HG02973 (cell line): Measurements from ENCODE around the gene BHMT2.

Experiments
- ATAC-seq: cut with Tn5 transposase; IDR thresholded peaks from one replicate; pipeline ENCODE4 v1.9.1; 2021; ENCODE audit warnings: moderate library complexity; ENCODE audit not compliant: unreplicated experiment

Gene BHMT2

DNA sequence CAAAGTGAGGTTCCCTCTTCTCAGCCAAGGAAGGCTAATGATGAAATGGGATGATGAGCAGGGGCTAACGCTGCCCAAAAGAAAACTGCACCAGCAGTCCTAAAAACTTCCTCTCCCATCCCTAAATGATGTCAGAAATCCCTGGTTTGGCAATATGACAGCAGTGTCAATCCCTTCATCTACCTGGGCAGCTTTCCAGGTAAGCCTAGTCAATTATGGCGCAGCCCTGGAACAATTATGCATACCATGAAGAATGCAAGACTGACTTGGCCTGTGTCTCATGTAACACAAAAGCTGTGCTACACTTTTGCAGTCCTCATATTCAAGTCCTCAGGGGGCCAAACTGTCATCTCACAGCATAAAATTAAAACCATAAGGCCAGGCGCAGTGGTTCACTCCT is 7.1 kb upstream of the BHMT2 start:
- ATAC-seq: no peak

DNA sequence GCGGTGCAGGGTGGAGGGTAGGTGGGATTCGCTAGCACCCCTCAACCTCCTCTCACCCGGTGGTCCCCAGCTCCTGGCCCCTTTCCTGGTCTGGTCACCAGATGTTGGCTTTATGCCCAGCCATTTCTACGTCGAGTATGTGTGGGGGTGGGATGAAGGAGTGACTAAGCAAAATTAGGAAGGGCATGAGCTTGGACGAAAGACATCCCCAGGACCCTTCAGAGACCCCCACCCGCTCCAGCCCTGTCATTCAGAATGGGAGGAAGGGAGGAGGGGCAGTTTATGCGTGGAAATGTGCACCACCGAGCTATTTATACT is 742 bp downstream of the BHMT2 start:
- ATAC-seq: no peak

DNA sequence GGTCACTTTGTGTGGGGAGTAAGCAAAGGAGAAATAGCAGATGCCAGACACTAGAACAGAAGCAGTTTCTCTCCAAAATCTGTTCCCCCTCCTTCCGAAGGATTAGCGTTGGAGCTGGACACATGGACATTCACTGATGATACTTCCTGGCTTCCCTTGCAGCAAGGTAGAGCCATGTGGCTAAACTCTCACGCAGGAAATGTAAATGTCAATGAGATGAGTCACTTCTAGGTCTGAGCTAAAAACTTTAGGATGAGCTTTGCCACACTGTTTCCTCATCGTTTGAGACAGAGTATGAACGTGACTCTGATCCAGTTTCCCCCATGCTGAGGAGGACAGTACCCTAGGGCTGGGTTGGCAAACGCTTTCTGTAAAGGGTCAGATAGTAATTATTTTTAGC is 5.1 kb downstream of the BHMT2 start:
- no peak for ATAC-seq

DNA sequence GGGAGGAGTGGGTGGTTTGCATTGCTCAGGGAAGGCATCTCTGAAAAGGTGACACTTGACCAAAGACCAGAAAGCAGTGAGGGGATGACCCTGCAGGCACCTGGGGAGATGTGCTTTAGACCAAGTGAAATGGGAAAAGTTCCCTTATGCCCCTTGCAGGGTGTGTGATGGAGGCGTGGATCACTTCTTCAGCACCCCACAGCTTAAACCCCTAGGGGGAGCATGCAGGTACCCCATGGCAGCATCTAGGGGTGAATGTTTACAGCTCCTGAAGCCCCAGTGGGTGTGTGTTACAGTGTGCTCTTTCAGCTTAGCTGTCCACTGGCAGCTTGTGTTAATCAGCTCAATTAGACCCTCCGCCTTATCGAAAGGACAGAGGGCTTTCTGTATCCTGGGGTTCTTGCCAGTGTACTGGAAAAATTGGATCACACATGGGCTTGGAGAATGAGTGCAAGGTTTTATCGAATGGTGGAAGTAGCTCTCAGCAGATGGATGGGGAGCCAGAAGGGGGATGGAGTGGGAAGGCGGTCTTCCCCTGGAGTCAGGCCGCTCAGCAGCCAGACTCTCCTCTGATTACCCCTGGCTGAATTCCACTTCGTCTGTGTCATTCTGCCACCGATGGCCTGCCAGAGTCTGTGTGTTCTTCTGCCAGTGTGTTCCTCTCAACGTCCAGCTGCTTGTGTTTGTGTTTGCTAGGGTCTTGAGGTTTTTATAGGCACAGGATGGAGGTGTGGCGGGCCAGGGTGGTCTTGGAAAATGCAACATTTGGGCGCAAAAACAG is 6.3 kb downstream of the BHMT2 start:
- ATAC-seq: no peak

DNA sequence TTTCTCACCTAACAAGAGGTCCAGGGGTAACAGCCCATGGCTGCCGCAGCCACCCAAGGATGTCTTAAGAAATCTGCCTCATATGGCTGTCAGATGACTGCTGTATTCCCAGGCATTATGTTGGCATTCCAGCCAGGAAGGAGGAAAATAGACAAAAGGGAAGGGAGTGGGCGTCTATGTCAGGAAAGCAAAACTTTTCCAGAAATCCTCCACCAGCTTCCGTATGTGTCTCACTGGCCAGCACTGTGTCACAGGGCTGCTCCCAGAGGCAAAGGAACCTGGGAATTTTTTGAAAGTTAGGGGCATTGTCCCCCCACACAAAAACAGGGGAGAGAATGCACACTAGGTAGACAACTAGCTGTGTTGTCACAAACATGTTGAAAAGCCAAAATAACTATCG is 7.3 kb downstream of the BHMT2 start:
- no peak for ATAC-seq

DNA sequence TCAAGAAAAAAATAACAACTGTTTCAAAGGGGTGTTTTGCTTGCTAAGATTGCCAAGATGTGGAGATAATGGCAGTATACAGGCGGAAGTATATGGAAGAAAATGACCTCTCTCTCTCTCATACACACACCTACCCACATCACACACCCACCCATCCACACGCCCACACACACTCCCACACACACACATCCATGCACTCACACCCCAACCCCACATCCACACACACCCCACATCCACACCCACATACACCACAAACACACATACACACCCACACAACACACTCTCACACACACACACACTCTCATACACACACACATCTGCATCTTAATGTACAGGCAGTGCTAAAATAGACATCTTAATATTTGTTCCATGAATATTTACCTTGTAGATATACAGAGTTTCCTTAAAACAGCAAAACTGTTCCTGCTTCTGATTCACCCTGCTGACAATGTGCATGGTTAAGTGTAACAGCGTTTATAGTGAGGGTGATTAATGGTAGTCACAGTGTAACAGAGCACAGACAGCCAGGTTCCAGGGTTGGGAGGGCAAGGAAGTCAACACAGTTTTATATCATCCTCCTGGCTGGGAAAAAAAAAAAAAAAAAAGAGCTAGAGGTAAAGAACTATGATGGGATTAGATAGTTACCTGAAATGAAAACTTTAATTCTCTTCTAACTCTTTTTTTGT is 8.3 kb downstream of the BHMT2 start:
- no peak for ATAC-seq

DNA sequence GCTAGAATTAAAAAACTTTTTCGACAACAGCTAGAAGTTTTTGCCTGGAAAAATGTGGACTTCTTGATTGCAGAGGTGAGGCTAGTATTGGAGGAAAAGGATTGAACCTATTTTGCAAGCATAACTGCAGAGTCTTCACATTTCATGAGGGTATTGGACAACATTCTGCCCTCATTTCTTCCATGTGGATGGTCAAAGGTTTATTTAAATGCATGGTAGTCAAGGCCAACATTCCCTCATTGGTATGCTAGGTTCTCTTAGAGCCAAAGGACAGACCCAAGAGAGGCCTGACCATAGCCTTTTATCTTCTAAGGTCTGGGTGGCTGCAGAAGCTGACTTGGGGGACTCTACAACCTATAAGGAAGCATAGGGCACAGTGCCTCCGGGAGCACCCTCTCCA is 11.2 kb downstream of the BHMT2 start:
- ATAC-seq: no peak

DNA sequence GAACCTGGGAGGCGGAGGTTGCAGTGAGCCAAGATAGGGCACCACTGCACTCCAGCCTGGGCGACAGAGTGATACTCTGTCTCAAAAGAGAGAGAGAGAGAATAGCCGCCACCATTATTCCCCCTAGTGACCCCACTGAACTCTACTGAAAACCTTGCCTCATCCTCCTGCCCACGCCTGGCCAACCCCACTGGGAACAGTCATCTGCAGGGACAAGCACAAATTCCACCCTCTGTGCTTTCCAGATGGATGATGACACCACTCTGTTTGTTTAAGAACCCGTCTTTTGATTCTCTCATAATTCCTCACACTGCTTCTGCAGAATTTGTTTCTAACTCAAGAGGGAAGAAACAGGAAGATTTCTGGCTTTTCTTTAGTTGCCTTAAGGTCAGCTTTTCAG is 12.2 kb downstream of the BHMT2 start:
- ATAC-seq: no peak

DNA sequence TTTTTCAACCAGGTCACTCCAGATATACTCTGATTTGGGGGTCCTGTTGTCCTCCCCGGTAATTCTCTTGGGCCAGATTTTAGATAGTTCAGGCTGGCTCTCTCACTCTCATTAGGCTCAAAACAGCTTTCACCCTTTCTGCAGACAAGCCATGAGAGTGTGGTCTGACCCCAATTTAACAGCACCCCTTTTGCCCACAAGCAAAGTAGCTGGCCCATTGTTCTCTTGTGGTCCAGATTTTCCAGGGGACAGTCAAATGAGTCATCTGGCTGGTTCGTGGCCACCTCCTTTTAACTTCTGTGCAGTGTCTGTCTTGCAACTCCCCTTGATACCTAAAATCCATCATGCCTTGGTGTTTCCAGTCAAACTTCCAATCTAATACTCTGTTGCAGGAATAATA is 16.5 kb downstream of the BHMT2 start:
- ATAC-seq: no peak

DNA sequence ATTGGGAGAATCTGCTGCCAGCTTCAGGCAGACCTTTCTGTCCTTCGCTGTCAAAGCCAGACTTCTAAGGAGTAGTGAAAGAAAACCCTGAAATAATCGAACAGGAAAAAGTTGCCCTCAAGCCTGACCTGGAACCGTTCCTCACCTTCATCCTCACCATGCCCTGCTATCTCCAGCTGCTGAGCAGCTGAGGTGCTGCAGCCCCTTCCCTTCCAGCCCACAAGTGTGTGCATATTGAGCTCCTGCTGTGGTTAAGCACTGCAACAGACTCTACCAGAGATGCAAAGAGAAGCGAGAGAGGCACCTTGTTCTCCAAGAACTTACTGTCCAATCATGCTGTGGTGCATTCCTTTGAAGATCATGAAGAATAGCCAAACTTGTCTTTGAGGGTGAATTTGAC is 18.9 kb downstream of the BHMT2 start:
- no peak for ATAC-seq

DNA sequence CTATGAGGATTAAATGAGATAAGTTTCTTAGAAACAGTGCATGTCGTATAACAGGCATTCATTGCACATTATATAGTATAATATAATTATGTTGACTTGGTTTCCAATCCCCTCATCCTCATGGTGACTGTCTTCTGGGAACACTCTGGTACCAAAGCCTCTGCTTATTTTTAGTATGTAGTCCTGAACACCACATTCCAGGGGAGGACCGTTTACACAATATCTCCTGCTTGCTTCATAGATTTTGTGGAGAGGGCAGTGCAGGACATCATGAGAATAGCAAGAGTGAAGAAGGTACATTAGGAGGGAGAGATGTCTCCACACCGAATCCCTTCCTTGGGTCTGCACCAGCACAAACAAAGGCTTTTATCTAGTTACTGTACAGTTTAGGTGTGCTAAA is 21.5 kb downstream of the BHMT2 start:
- ATAC-seq: no peak

DNA sequence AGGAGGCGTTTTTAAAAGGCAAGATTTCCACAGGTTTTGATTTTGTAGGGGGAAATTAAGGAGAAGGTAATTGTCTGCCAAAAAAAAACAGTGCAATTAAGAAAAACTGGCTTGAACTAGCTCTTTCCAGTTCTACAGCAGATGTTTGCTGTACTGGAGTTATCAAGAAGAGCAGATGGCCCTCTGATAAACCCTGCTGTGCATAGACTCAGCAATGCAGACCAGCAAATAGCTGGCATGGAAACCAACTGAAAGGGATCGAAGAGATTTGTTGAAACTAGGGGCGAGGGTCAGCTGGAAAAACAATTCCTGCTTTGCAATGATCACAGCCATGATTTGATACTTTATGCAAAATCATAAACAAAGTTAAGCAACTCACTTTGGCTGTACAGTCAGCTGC is 24.2 kb downstream of the BHMT2 start:
- ATAC-seq: no peak

DNA sequence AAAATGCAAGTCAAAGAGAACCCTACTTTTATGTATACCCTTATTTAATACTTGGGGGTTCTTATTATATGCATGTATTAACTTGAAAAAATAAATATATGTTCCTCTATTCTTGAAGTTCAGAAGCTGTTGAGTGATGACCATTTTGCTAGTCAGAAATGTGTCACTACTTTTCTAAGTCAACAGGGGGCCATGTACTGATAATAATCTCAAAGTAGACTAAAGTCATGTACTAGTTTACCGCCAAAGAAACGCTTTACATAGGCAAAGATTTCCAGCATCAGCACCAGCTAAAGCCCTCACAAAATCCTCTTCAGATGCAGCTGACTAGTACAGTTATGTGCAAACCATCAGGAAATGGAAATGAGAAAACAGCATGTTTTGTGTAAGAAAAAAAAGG is 36.3 kb downstream of the BHMT2 start:
- no peak for ATAC-seq

DNA sequence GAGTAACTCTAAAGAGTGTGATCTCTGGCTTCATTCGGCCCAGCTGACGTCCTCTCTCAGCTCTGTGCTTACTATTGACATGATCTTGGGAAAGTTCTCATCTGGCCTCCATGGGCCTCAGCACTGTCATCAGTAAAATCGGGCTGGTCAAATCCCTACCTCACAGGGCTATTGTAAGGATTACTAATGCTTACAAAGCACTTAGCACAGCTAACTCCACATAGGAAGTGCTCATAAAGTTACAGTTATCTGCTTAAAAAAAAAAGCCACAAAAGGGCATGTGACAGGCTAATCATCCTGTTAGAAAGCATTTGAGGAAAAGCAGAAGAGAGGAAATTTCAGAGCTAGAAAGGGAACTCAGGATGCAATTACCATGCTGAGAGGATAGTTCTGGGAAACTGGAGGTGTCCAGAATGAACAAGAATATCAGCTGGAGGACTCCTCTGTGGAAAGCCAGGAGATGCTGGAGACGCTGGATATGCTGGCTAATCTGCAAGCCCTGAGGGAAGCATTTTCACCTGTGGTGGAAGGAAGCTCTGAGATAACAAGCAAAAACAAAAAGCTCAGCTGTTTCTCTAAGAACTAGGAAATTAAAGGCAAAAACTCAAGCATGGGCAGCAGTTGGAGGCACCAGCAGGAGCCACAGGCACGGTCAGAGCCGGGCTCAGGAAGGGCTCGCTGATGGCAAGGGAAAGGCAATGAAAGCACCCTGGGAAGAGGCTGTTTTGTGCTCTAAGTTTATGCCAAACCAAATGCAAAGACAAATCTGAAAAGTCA is 37.6 kb downstream of the BHMT2 start:
- no peak for ATAC-seq

DNA sequence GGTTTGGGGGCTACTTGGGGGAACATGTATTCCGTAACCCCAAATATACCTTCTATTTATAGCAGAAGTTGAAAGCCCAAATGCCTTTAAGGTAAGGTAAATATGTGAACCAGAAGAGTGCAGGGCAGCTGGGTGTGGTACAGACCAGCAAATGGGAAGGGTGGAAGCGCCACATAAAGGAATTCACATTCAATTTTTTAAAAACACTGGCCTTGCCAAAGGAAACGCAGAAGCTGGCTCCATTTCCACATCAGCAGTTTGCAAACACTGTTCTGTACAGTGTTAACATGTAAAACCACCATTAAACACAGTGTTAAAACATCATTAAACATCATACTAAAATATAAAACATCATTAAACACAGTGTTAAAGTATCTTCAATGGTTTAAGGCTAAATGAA is 38.5 kb downstream of the BHMT2 start:
- ATAC-seq: no peak

DNA sequence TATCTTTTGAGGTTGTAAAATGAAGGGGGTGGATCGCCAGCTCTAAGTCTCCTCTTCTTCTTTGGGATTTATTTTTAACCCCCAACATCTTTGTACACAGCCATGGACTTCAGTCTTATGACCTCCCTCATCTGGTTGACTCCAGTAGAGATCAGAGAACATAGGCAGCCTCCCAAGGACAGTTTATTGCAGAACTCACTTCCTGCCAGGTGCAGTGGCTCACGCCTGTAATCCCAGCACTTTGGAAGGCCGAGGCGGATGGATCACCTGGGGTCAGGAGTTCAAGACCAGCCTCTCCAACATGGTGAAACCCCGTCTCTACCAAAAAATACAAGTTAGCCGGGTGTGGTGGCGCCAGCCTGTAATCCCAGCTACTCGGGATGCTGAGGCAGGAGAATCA is 39.2 kb downstream of the BHMT2 start:
- no peak for ATAC-seq

DNA sequence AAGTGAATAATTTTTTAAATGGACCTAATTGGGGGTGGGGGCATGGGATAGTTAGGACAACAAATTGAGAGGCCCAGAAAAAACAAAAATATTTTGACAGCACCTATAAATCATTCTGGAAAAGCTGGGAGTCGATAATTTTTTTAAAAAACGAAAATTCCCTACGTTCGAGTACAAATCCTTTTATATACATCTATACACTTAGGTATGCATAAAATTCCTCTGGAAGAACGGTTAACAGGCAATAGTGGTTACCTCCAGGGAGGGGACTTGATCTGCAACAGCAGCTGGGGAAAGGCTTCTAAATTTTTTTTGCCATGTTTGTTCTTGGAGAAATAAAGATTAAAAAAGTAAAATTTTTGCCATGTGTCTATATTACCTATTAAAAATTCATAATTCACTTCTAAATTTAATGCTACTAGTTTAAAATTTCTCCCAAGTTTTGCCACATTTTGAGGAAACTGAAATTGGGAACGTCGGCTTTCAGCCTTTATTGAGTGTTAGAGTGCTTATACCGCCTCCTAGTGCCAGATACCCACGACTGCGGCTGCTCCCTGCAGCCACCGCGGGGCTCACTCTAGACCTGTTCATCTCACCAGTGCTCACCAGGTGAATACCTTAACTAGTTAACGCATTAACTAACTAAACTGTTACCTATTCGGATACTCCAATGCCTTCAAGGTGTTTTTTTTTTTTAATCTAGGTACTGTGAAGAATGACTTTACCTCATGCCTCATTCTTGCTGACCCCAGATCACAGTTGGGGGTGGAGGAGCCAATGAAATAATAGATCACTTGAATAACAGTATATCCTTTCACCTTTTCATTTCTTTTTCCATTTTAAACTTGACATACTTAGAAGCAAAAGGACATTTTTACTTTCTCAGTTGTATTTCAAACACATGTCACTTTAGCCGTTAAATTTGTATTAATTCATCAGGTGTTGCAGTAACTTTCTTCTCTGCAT is 40.2 kb downstream of the BHMT2 start:
- ATAC-seq: no peak

DNA sequence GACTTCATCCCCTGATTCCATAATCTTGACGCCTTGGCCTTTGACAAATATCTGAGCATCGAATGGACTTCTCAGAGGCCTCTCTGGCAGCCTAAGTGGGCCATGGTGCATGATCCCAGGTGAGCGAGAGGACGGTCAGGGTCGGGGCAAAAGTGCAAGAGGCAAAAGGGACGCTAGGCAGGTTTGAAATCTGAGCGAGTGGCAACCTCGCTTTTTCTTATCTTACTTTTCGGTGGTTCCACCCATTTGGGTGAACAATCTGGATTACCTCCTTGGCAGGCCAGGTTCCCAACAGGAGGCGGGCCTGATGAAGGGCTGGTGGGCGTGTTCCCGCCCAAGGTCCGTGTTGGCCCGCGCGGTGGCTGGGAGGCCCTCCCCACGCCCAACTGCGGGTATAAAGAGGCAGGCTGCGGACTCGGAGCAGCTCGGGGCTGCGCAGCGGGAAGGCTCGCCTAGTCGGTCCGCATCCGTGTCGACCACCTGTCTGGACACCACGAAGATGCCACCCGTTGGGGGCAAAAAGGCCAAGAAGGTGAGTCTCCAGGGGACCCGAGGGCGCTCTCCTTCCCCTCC is 41.9 kb downstream of the BHMT2 start, which contains the start of gene BHMT:
Gene BHMT, plus strand, starts transcription at position 423 of the 573 bp plus-strand sequence. Its CDS starts 77 bp downstream, at position 500.
- ATAC-seq: no peak

DNA sequence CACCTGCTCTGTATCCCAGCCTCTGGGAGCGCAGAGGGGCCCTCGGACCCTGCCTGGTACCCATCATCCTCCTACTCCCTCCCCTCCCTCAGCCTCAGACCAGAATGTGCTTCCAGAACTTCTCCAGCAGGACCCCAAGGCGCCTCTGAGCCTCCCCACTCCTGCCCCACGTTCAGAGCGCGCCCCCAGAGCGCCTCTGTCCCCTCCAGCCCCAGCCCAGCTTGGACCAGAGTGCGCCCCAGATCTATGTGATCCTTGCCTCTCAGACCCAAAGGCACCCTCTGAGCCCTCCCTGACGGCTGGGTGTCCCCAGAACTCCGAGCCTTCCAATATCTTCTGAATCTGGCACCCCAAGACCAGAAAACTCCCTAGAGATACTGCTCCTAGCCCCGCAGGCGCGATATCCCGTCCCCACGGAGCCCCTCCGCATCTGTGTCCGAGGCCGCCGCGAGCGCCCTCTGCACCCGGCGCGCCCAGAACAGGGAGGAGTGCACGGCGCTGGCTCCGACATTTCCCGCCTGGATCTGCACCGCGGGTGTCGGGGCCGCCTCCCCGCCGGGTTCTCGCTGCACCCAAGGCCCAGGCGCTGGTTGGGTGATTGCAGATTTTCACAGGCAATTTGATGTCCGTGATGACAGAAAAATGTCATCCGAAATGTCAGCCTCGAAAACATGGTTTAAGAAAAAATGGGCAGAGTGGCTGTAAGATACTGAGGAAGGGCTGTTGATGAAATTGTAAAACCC is 42.6 kb downstream of the BHMT2 start:
- ATAC-seq: no peak

DNA sequence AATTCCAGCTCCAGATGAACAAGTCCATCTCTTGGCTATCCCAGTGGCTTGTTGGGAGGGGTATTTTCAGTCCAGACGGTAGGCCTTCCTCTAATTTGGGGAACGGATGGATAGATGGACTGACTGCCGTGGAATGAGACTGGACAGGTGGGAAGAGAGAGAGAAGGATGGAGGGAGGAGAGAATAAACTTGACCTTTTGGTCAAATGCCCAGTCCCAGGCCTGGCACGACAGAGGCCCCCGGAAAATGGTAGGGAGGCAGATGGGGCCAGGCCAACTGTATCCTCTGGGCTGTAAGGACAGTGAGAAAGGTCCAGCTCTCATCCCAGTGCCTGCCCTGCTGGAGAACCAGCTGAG is 43.1 kb downstream of the BHMT2 start:
- ATAC-seq: no peak
